Heart left ventricle (tissue), 13 donors: ENCODE data around the gene HOXA9.

Experiments
- POLR2A ChIP-seq, 2 donors: fragments of 450-650 bp; IDR thresholded peaks; one replicate each; pipeline ENCODE4 v1.6.1; 2017; ENCODE audit warnings: antibody characterized with exemption in 2 of 2, mild to moderate bottlenecking in 2 of 2, moderate library complexity in 2 of 2
- TF ChIP-seq, protein P1 (sequence below), 12 donors: fragments of 200-600 bp; sonication (generic) in 4 of 12; IDR thresholded peaks; one replicate each; pipeline versions ENCODE4 v1.5.0 to v1.8.0; 2018 to 2022; ENCODE audit warnings: antibody characterized with exemption in 12 of 12, mild to moderate bottlenecking in 5 of 12
- donor health status: ischemic (EF 13 %, LVEDD 7.1; RV severe dilation, severe dysfunction).
- donor health status: DM: no; HTN: yes; CAD: no.
- donor health status: DM: no; HTN: no; CAD: no.
- donor health status: ischemic (EF 25% LVEDD 6.9; RV normal size, moderate dysfunction).
- donor health status: ischemic (EF 25% LVEDD 5.7; RV mildly dilated, moderate dysfunction).
- donor health status: ischemic (EF 35%, LVEDD 5.7; RV mildly dilated, moderate dysfunction).
- donor health status: nonischemic (EF 11% LVEDD 7.7; RV severe dilation, severe dysfunction).
- donor health status: DM: yes; HTN: yes; CAD: no.
- donor health status: PGD.
- donor health status: ischemic (EF 29% LVEDD 5.4; RV normal size, mild dysfunction).
- donor health status: nonischemic (EF 23%, LVEDD 6.1; RV moderate dilation, normal function).

DNA sequence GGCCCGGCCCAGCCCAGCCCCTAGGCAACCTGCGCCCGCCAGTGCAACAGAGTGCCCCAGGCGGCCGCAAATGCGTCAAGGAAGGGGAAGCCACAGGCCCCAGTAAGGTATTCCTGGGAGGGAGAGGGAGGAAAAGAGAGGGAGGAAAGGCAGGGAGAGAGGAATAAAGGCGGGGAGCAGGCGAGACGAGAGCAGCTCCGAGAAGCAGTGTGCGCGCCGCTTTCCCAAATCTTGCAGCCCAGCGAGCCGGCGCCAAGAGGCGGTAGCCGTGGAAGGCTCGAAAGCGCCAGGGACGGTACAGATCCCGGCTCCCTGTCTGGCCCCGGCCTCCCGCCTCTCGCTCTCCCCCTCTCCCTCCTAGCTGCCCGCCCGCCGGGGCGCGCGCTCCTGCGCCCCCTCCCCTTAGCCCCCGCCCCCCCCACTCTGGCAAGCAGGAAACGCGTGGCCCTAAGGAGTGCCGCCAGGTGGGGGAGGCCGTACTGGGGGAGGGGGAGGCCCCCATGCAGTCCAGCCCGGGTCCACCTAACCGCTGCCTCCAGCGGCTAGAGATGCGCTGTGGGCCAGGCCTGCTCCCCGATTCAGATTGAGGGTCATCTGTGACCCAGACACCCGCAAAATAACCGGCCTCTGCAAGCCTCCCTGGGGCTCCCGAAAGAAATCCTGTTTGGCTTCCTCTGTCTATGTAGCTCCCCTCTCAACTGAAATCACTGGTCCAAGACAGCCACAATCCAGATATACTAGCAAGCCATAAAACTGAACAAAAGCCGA is 4.5 kb upstream of the HOXA9 start:
- TF ChIP-seq, protein P1, sequence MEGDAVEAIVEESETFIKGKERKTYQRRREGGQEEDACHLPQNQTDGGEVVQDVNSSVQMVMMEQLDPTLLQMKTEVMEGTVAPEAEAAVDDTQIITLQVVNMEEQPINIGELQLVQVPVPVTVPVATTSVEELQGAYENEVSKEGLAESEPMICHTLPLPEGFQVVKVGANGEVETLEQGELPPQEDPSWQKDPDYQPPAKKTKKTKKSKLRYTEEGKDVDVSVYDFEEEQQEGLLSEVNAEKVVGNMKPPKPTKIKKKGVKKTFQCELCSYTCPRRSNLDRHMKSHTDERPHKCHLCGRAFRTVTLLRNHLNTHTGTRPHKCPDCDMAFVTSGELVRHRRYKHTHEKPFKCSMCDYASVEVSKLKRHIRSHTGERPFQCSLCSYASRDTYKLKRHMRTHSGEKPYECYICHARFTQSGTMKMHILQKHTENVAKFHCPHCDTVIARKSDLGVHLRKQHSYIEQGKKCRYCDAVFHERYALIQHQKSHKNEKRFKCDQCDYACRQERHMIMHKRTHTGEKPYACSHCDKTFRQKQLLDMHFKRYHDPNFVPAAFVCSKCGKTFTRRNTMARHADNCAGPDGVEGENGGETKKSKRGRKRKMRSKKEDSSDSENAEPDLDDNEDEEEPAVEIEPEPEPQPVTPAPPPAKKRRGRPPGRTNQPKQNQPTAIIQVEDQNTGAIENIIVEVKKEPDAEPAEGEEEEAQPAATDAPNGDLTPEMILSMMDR (IDR thresholded peaks at IDR 0.05) = no peak
- no peak for TF ChIP-seq POLR2A (IDR thresholded peaks at IDR 0.05)
